NB4 (cell line): ENCODE results near the gene CCKAR.

ENCODE experiments used
- DNase-seq: peaks from one replicate; pipeline ENCODE4 v3.0.0; 2010; ENCODE audit warnings: low read depth
- H3K4me3 ChIP-seq: one replicate; pipeline ENCODE4 v1.5.1; 2011; ENCODE audit warnings: mild to moderate bottlenecking, low read depth, low read length, moderate library complexity
- CTCF ChIP-seq: IDR thresholded peaks from one replicate; pipeline ENCODE4 v1.5.1; 2012; ENCODE audit warnings: low read depth, low read length
- MAX ChIP-seq: IDR thresholded peaks from 2 replicates; pipeline ENCODE4 v1.6.1; 2011; ENCODE audit warnings: low read depth, low read length
- MYC ChIP-seq: IDR thresholded peaks from 2 replicates; pipeline ENCODE4 v1.6.1; 2011; ENCODE audit warnings: low read depth, low read length
- POLR2A ChIP-seq: IDR thresholded peaks from 2 replicates; pipeline ENCODE4 v1.6.1; 2011; ENCODE audit warnings: mild to moderate bottlenecking; ENCODE audit not compliant: insufficient read length; ENCODE audit errors: extremely low read depth

The CCKAR gene

GRCh38 chr4:26490111-26490959 is at the start of gene CCKAR:
Gene CCKAR (minus strand): TSS chr4:26490484. CDS start chr4:26490267, 217 bp downstream.
- no peak within 1 kb of the TSS for H3K4me3 ChIP-seq
- DNase-seq = no peak
- TF ChIP-seq MAX (no peak), POLR2A (no peak), CTCF (no peak), MYC (no peak)

GRCh38 chr4:26533685-26534084 is 43.4 kb upstream of the CCKAR start:
- TF ChIP-seq MYC (no peak), MAX (no peak), POLR2A (no peak), CTCF (no peak)
- H3K4me3 ChIP-seq = no peak overlapping the region
- no peak for DNase-seq

GRCh38 chr4:26531491-26532116 is 41.3 kb upstream of the CCKAR start:
- no peak overlapping the region for H3K4me3 ChIP-seq
- DNase-seq = no peak
- TF ChIP-seq CTCF (no peak), POLR2A (no peak), MYC (no peak), MAX (no peak)

- H3K4me3 ChIP-seq = no peak overlapping the region
- DNase-seq = no peak
- TF ChIP-seq POLR2A = no peak
- no peak for TF ChIP-seq MAX
- TF ChIP-seq CTCF = no peak
- no peak for TF ChIP-seq MYC
Observed at GRCh38 chr4:26530099-26530498, 39.8 kb upstream of the CCKAR start.

GRCh38 chr4:26529479-26529878 is 39.2 kb upstream of the CCKAR start:
- DNase-seq = no peak
- TF ChIP-seq POLR2A (no peak), CTCF (no peak), MAX (no peak)
- H3K4me3 ChIP-seq = no peak overlapping the region
